K562 (cell line): ENCODE data around the gene HOXD4. TPM values are rescaled to one million over a fixed set of nuclear protein-coding genes. Genes with fewer than 3 reads are reported as not detected.

Experiments
- ATAC-seq: fragments of 200-7000 bp; cut with Tn5 transposase; 3 replicates; pipeline ENCODE4 v1.9.1; 2020; ENCODE audit warnings: moderate library complexity
- BruUV-seq: library from RNA; stranded (reverse); fragments of 400-500 nt; replicated peaks from 2 replicates; lab custom pipeline; 2021; lab: Mats Ljungman, UMichigan
- CTCF ChIA-PET: fragments of 300-600 bp; formaldehyde crosslinking; extraction: SDS; loops from one replicate; lab custom pipeline; 2021; ENCODE audit warnings: low intra/inter-chr PET ratio; lab: Yijun Ruan, JAX
- POLR2A ChIA-PET: fragments of 300-600, 350-650 bp; sonication (Branson Sonifier 250); formaldehyde crosslinking; extraction: SDS; loops from one replicate; lab custom pipeline; 2021; ENCODE audit warnings: antibody characterized with exemption, inconsistent platforms; lab: Yijun Ruan, JAX
- DNase-seq, 4 experiments: peaks; one replicate each; pipeline versions ENCODE4 v3.0.0 to v3.0.0-alpha.2; 2011 to 2018; ENCODE audit warnings: low spot score in 3 of 4, mixed read lengths in 3 of 4; ENCODE audit errors: extremely low read depth in 1 of 4
- FAIRE-seq: peaks from 2 replicates; lab custom pipeline; 2011; peaks lifted over from hg19 to GRCh38; lab: Jason Lieb, UNC
- H2AFZ ChIP-seq: 2 replicates; pipeline ENCODE4 v1.6.0; 2011; ENCODE audit warnings: low read depth, low read length, control low read depth, inconsistent platforms
- H3K27ac ChIP-seq: fragments of 200-600 bp; 3 replicates; pipeline ENCODE4 v1.8.0; 2011; ENCODE audit warnings: low read depth, mild to moderate bottlenecking, control low read depth, inconsistent platforms, low read length, moderate library complexity, mixed read lengths; ENCODE audit errors: extremely low read depth
- H3K27me3 ChIP-seq, 2 experiments: fragments of 300-600 bp in 1 of 2; 2 replicates in 1 of 2; 3 replicates in 1 of 2; pipeline versions ENCODE4 v1.6.0 to v1.8.0; 2011; ENCODE audit warnings: inconsistent platforms in 2 of 2, low read length in 2 of 2, mild to moderate bottlenecking in 1 of 2, mixed read lengths in 1 of 2, moderate library complexity in 1 of 2; ENCODE audit not compliant: control insufficient read depth in 2 of 2, insufficient read depth in 2 of 2
- H3K36me3 ChIP-seq: fragments of 300-600 bp; 3 replicates; pipeline ENCODE4 v1.8.0; 2011; ENCODE audit warnings: mild to moderate bottlenecking, low read length, inconsistent platforms; ENCODE audit not compliant: control insufficient read depth, insufficient read depth
- H3K4me1 ChIP-seq, 2 experiments: fragments of 200-600 bp in 1 of 2; replicated peaks in 1 of 2; 2 replicates in 1 of 2; 3 replicates in 1 of 2; pipeline versions ENCODE4 v1.5.1 to v1.8.0; 2011; ENCODE audit warnings: inconsistent platforms in 2 of 2, low read length in 2 of 2, mild to moderate bottlenecking in 1 of 2, mixed read lengths in 1 of 2, moderate library complexity in 1 of 2; ENCODE audit not compliant: control insufficient read depth in 2 of 2, insufficient read depth in 2 of 2
- H3K4me2 ChIP-seq: 2 replicates; pipeline ENCODE4 v1.6.1; 2011; ENCODE audit warnings: low read length, control low read depth, inconsistent platforms, mixed read lengths; ENCODE audit not compliant: insufficient read depth
- H3K4me3 ChIP-seq: fragments of 200-600 bp; sonication (generic), shearing (Covaris generic); 2 replicates; pipeline ENCODE4 v1.5.1; 2016; ENCODE audit warnings: control low read depth, inconsistent platforms
- H3K79me2 ChIP-seq: fragments of 200-600 bp; 3 replicates; pipeline ENCODE4 v1.8.0; 2011; ENCODE audit warnings: low read length, inconsistent platforms; ENCODE audit not compliant: control insufficient read depth, insufficient read depth
- H3K9ac ChIP-seq, 2 experiments: 2 replicates each; pipeline versions ENCODE4 v1.6.0 to v1.6.1; 2011; ENCODE audit warnings: low read depth in 2 of 2, low read length in 2 of 2, control low read depth in 1 of 2, inconsistent platforms in 1 of 2, mild to moderate bottlenecking in 1 of 2, mixed read lengths in 1 of 2; ENCODE audit not compliant: insufficient read depth in 1 of 2
- H3K9me1 ChIP-seq: one replicate; pipeline ENCODE4 v1.6.0; 2011; ENCODE audit warnings: inconsistent platforms, mild to moderate bottlenecking, low read length, moderate library complexity; ENCODE audit not compliant: control insufficient read depth, insufficient read depth
- H3K9me3 ChIP-seq: replicated peaks from 2 replicates; pipeline ENCODE4 v1.5.1; 2011; ENCODE audit warnings: low read depth, low read length, inconsistent platforms; ENCODE audit not compliant: control insufficient read depth, insufficient read depth
- H4K20me1 ChIP-seq: replicated peaks from 2 replicates; pipeline ENCODE4 v1.6.1; 2011; ENCODE audit warnings: low read length, inconsistent platforms, mixed read lengths; ENCODE audit not compliant: control insufficient read depth, insufficient read depth
- HDGF ChIP-seq: fragments of 450-650 bp; IDR thresholded peaks from 2 replicates; pipeline ENCODE4 v1.6.1; 2016
- PTRF ChIP-seq: fragments of 450-650 bp; IDR thresholded peaks from 2 replicates; pipeline ENCODE4 v1.6.1; 2016; ENCODE audit warnings: mild to moderate bottlenecking, missing genetic modification characterization, missing compliant biosample characterization
- TCF3 ChIP-seq: sonication (generic); formaldehyde crosslinking; IDR thresholded peaks from 2 replicates; pipeline ENCODE4 v1.4.0; 2020; ENCODE audit warnings: mild to moderate bottlenecking, missing genetic modification reagents
- TSHZ1 ChIP-seq: fragments of 250-450 bp; sonication (Bioruptor Pico); IDR thresholded peaks from 2 replicates; pipeline ENCODE4 v1.4.0; 2020; ENCODE audit warnings: mild to moderate bottlenecking, moderate library complexity
- ZBTB9 ChIP-seq: fragments of 450-650 bp; formaldehyde crosslinking; IDR thresholded peaks from 2 replicates; pipeline ENCODE4 v1.4.0; 2020; ENCODE audit warnings: mild to moderate bottlenecking, moderate library complexity
- WGBS: fragments of 100-300 bp; shearing (Covaris generic); methylation state at CpG from one replicate; pipeline ENCODE4 v1.1.6; 2016; ENCODE audit warnings: low coverage, mixed read lengths; ENCODE audit not compliant: insufficient coverage; ENCODE audit errors: missing lambda C conversion rate; 5-methylcytosine and 5-hydroxymethylcytosine counted together
- in situ Hi-C: fragments of 300-500 bp; cut with MboI; formaldehyde crosslinking; loops from 4 replicates; pipeline ENCODE4 v1.15.0; 2018; ENCODE audit warnings: inconsistent platforms, mixed read lengths
- intact Hi-C: fragments of 100-400 bp; cut with micrococcal nuclease; formaldehyde crosslinking; loops from 2 replicates; pipeline ENCODE4 v1.14.2; 2022
- polyA plus RNA-seq, 8 experiments: library from polyadenylated mRNA; depleted of rRNA in 4 of 8; stranded (reverse) in 5 of 8; unstranded in 3 of 8; fragments of >200 nt; fragmentation: Nextera tagmentation in 2 of 8; fragmentation: Illumina TruSeq in 1 of 8; extraction: Ambion mirVana in 2 of 8; extraction: Trizol in 1 of 8; gene quantifications; 2 replicates each; pipeline versions ENCODE4 v1.2.1 to v1.2.3, GENCODE V29; 2011 to 2014; ENCODE audit warnings: inconsistent platforms in 1 of 8, missing spikeins in 1 of 8
- total RNA-seq, 7 experiments: library from RNA; depleted of rRNA in 6 of 7; stranded (reverse); fragments of >200 nt in 6 of 7; fragmentation: Illumina TruSeq in 2 of 7; extraction: Trizol in 2 of 7; gene quantifications; 2 replicates each; pipeline versions ENCODE4 v1.2.1 to v1.2.3, GENCODE V29; 2011 to 2021; ENCODE audit warnings: low replicate concordance in 1 of 7
- TF ChIP-seq, protein P1 (sequence below): fragments of 450-650 bp; formaldehyde crosslinking; IDR thresholded peaks from 2 replicates; pipeline ENCODE4 v1.4.0; 2020; ENCODE audit warnings: mild to moderate bottlenecking, mixed read lengths

HOXD4 gene
- total and polyA plus RNA-seq, 9 of the 15 experiments (the other 6 are each of a cell fraction or from before 2014, with no cell fraction given), result not detected

- Histone ChIP-seq H3K27ac (no peak within 1 kb of the TSS), H3K79me2 (no peaks in the 10 kb centered on the region), H3K36me3 (no peaks in the 10 kb centered on the region), H3K9me3 (no peaks in the 10 kb centered on the region), H4K20me1 (peaks cover 5% of the 10 kb centered on the region), H3K4me3 (no peak within 1 kb of the TSS), H2AFZ (no peak within 1 kb of the TSS), H3K9me1 (no peaks in the 10 kb centered on the region), H3K4me2 (no peak within 1 kb of the TSS), H3K4me1 (peaks cover 0 to 22% of the 10 kb centered on the region in 2 experiments; a peak in 2 of 5 replicates), H3K9ac (no peak within 1 kb of the TSS), H3K27me3 (peaks cover 66 to 72% of the 10 kb centered on the region in 2 experiments)
- DNase-seq (no peak), ATAC-seq (no peak), FAIRE-seq (no peak)
- POLR2A ChIA-PET, result no interaction called here
- CTCF ChIA-PET, result no interaction called here
- intact Hi-C loops (no loop called here), in situ Hi-C loops (no loop called here)
- BruUV-seq, result no TSS peak
- WGBS, result 18% methylated on average over 40 of the region's 48 CpGs
- TF ChIP-seq, protein P1, sequence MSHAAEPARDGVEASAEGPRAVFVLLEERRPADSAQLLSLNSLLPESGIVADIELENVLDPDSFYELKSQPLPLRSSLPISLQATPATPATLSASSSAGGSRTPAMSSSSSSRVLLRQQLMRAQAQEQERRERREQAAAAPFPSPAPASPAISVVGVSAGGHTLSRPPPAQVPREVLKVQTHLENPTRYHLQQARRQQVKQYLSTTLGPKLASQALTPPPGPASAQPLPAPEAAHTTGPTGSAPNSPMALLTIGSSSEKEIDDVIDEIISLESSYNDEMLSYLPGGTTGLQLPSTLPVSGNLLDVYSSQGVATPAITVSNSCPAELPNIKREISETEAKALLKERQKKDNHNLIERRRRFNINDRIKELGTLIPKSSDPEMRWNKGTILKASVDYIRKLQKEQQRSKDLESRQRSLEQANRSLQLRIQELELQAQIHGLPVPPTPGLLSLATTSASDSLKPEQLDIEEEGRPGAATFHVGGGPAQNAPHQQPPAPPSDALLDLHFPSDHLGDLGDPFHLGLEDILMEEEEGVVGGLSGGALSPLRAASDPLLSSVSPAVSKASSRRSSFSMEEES, result peak; percentile 16; the same call in 1 of the 2 replicates
- no peak for TF ChIP-seq PTRF
- no peak for TF ChIP-seq ZBTB9 (CRISPR knock-in tag)
- no peak for TF ChIP-seq TCF3 (CRISPR knock-in tag)
- no peak for TF ChIP-seq TSHZ1 (CRISPR knock-in tag)
- TF ChIP-seq HDGF, result no peak
Measured at GRCh38 chr2:176156807-176157498, 5.6 kb downstream of the HOXD4 start, which contains the start of gene HOXD3. Gene HOXD3, plus strand, starts transcription at chr2:176157307. Its CDS starts 11,808 bp downstream, at chr2:176169115.
